Astrocyte (in vitro differentiated cells and primary cell): ENCODE results near the gene DYNC1I1.

Experiments
- CTCF ChIP-seq: IDR thresholded peaks from 2 replicates; pipeline ENCODE4 v1.5.1; 2011; ENCODE audit warnings: low read depth, mild to moderate bottlenecking, inconsistent platforms, low read length, moderate library complexity; ENCODE audit not compliant: insufficient read depth
- EZH2 ChIP-seq: IDR thresholded peaks from 2 replicates; pipeline ENCODE4 v1.6.1; 2012; ENCODE audit warnings: mild to moderate bottlenecking, low read length, inconsistent platforms; ENCODE audit not compliant: insufficient read depth

- TF ChIP-seq CTCF (no peak), EZH2 (no peak)
Measured at GRCh38 chr7:96009148-96009547, 236.8 kb downstream of the DYNC1I1 start.
